NCI-H446 treated with DMSO at 0.1 percent for 48 hours (cell line): ENCODE data around the gene GH2.
"Not testable (repeated sequence)": the region's sequence is repeated elsewhere in the genome, so short reads cannot be mapped to it uniquely, and the experiment has no call there.

Source experiments
- DNase-seq: peaks from one replicate; lab custom pipeline; 2025; lab: John Stamatoyannopoulos, UW

GH2 gene

DNA sequence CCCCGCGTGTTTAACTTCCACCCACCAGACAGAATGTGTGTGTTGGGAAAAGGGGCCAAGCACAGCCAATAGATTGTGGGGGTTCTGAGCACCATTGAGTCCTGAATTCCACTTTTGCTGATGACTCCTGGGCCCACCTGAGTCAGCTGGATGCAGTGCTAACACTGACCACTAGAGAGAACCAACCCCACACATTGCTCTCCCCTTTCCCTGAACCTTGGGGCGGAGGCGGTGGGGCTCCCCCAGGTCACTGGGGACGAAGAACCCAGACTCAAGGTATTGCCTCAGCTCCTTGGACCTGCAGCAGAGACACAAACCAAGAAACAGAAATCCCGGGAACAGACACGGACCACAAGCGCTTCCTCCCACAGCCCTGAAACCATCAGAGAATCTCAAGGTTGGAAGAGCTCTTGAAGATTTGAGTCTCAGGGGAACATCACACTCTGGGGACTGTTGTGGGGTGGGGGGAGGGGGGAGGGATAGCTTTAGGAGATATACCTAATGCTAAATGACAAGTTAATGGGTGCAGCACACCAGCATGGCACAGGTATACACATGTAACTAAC, 7.6 kb downstream of the GH2 start:
- not testable (repeated sequence) for DNase-seq

DNA sequence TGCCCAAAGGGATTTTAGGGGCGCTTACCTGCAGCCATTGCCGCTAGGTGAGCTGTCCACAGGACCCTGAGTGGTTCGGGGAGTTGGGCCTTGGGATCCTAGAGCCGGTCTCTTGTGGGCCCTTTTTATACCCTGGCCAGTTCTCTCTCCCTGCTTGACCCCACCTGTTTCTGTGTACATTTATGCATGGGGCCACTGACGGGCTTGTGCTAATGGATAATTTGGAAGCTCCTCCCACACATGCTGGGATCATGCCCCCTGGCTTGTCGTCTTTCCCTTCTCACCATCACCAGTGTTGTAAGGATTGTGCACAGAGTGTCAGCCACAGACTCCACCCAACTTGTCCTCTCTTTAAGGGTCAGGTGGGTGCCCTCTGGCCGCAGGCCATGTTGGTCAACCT, 8.2 kb downstream of the GH2 start, which contains the start of gene CSH2:
Gene CSH2 (minus strand): TSS at position 101 of the 400 bp plus-strand sequence. CDS start 63 bp downstream, at position 38.
- DNase-seq, result not testable (repeated sequence)

DNA sequence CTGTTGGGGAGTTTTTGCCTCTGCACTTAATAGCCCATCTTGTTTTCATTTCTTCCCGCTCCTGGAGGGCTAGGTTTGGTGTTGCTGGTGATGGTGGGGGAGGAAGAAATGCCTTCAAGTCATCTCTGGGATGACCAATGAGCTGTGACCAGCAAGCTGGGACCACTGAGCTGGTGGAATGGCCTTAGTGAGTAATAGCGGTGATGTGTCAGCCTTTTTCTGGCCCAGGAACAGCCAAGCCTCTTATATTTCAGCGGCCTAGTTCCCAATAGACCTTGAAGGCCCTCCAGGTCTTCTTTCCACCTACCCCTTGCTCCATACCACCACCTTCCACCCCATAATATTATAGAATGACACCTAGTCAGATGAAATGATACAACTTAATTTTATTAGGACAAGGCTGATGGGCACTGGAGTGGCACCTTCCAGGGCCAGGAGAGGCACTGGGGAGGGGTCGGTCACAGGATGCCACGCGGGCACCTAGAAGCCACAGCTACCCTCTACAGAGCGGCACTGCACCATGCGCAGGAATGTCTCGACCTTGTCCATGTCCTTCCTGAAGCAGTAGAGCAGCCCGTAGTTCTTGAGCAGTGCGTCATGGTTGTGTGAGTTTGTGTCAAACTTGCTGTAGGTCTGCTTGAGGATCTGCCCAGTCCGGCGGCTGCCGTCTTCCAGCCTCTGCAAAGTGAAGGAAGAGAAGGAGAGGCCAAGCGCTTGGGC, 9.9 kb downstream of the GH2 start:
- not testable (repeated sequence) for DNase-seq

DNA sequence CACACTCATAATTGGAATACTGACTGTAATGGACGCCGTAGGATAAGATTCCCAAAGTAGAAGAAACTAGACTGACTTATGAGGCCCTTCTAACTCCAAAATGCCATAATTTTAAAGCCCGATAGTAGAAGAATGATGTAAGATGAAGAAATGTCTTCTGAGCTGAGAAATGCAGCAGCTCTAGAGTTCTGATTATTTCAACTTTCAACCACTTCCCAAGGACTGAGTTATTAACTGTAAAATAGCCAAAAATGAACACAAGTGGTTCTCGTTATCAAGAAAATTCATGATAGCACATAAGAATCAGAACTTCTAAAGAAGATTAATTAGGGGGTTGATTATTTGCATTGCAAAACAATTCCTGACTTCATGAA, 11.5 kb downstream of the GH2 start:
- DNase-seq, result not testable (repeated sequence)

GRCh38 chr17:63869491-63870291, 12.1 kb downstream of the GH2 start:
- DNase-seq, result not testable (repeated sequence)

DNA sequence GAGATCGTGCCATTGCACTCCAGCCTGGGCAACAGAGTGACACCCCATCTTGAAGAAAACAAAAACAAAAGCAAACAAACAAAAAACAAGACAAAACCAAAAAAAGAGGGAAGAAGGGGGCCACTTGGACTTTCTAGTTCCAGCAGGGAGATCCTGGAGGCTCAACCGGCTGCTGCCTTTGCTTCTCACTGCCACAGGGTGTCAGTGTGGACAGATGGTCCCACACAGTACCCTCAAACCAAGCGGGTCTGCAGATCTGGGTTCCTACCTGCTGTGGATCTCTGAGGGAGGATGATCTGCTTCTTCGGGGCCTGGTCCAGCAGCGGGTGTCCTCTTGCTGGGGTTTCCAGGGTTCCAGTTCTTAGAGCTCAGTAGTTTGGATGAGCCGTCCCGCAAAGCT, 15.1 kb downstream of the GH2 start:
- DNase-seq, result not testable (repeated sequence)

DNA sequence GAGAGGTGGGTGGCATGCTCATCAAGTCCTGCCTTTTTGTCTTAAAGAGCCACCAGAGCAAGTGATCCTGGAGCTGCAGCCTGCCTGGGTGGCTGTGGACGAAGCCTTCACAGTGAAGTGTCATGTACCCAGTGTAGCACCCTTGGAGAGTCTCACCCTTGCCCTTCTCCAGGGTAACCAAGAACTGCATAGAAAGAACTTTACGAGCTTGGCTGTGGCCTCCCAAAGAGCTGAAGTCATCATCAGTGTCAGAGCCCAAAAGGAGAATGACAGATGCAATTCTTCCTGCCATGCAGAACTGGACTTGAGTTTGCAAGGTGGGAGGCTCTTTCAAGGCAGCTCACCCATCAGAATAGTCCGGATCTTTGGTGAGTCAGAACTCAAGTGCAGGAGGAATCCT, 22.5 kb downstream of the GH2 start:
- DNase-seq, result no peak

DNA sequence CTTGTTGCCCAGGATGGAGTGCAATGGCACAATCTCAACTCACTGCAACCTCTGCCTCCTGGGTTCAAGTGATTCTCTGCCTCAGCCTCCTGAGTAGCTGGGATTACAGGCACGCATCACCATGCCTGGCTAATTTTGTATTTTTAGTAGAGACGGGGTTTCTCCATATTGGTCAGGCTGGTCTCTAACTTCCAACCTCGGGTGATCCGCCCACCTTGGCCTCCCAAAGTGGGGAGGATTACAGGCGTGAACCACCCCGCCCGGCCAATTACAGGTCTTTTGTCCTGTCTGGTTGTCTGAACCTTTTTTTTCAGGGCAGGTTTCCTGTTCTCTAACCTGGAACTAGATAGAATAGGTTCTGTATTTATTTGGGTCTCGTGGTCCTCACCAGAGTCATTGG, 25.3 kb downstream of the GH2 start:
- not testable (repeated sequence) for DNase-seq

- DNase-seq, result no peak
Measured at GRCh38 chr17:63855185-63855584, 26.6 kb downstream of the GH2 start.

DNA sequence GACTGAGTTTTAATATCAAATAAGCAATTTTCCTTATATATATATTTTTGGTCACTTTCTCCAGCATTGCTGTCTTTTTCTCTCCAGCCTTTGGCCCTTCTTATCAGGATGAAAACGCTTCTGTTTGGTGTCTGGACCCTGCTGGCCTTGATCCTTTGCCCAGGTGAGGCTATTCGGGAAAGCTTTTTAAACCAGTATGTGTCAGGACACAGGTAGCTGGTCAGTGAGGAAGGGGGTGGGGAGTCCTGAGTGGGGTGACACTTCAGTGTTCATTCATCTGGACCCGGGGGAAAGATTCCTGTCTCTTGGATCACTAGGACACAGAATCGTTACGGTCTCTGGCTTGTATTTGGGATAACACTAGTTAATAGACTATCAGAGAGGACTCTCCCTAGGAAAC, 27.0 kb downstream of the GH2 start:
- DNase-seq, result no peak

DNA sequence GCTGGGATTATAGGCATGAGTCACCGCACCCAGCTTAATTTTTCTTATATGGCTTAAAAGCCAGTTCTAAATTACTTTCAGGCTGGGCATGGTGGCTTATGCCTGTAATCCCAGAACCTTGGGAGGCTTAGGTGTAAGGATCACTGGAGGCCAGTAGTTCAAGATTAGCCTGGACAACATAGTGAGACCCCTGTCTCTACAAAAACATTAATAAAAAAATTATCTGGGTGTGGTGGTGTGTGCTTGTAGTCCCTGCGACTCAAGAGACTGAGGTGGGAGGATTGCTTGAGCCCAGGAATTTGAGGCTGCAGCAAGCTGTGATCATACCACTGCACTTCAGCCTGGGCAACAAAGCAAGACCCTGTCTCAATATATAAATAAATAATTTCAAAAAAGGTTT, 28.5 kb downstream of the GH2 start:
- DNase-seq, result no peak

DNA sequence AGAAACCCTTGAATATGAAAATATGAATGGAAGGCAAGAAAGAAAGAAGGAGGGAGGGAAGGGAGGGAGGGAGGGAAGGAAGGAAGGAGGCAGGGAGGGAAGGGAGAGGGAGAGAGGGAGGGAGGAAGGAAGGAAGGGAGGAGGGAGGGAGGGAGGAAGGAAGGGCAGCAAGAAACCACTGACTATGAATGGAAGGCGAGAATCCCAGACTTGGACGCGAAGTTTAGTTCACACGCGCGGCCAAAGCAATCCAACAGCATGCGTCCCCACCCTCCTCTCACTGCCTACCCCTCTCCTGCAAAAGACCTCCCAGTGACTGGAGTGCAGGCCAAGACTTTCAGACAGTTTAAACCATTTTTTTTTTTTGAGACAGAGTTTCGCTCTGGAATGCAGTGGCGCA, 31.3 kb downstream of the GH2 start:
- no peak for DNase-seq

GRCh38 chr17:63848834-63849689, 32.7 kb downstream of the GH2 start:
- DNase-seq, result no peak

DNA sequence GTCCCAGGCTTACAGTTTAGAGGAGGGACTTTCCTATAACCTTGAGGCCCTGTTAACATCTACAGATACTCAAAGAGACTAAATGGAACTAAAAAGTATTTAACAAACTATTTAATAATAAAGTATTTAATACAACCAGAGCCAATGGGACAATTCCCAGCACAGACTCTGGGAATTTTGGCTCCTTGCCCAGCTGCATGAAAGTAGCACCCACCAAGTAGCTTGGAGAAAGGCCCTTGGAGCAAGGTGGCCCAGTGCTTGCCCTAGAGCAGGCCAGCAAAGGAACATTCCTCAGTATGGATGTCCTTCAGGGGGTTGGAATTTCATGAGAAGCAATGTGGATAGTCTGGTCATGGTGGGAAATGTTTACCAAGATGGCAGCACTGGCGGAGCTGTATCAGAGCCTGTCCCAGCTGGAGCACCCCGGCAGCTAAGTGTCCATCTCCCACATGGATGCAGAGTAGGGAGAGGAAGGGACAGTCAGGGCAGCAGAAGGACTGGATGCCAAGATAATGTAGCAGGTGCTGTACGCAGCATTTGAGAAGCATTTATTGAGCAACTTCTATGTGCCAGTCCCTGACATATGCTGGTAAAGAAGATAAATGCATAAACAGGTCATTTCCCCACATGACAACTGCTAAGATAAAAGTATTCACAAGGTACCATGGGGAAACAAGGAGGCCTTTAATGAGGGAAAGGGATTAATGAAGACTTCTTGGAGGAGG, 34.1 kb downstream of the GH2 start:
- DNase-seq, result no peak

DNA sequence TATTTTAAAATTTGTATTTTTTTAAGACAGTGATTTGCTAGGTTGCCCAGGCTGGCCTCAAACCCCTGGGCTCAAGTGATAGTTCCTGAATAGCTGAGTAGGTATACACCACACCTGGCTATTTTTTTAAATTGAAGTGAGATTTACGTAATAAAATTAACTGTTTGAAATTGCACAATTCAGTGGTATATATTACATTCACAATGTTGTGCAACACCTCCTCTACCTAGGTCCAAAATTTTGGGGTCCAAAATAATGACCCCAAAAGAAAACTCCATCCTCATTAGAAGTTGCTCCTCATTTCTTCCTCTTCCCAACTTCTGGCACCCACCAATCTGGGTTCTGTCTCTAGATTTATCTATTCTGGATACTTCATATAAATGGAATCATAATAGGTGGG, 36.2 kb downstream of the GH2 start:
- DNase-seq, result no peak

DNA sequence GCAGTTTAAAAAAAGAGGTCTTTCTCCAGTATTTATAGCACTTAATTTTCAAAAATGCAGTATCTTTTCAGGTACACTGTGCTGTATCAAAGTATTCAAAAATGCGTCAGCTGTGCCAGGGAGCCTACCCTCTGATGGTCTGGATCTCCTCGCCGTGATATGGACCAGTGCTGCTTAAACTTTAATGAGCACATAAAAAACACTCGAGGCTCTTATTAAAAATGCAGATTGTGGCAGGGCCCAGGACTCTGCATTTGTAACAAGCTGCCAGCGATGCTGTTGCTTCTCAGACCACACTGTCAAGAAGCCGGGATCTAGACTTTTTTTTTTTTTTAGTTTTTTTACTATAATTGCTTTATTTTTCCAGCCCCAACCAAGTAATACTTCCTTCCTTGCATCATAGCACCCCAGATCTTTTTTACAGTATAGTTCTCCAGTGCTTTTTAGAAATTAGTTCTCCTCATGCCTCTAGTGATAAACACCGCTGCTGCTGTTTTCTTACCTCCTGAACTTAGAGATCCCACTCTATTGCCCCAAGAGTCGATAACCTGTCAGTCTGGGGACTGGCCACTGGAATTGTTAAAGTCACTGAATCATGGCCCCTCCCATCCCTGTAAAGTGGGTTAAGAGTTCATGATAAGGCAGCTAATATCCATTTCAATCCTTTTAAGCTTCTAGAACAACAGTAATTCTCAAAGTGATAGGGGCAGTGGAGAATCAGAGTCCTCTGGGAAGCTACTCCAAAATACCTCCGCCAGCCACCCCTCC, 37.6 kb downstream of the GH2 start:
- DNase-seq, result no peak

- DNase-seq, result not testable (repeated sequence)
Measured at GRCh38 chr17:63843387-63843888, 38.3 kb downstream of the GH2 start.

GRCh38 chr17:63842540-63843386, 39.0 kb downstream of the GH2 start, which contains the start of gene SMARCD2:
Gene SMARCD2, minus strand, starts transcription at chr17:63842685. Its CDS starts 11 bp downstream, at chr17:63842674.
- peak; percentile 96 for DNase-seq

DNA sequence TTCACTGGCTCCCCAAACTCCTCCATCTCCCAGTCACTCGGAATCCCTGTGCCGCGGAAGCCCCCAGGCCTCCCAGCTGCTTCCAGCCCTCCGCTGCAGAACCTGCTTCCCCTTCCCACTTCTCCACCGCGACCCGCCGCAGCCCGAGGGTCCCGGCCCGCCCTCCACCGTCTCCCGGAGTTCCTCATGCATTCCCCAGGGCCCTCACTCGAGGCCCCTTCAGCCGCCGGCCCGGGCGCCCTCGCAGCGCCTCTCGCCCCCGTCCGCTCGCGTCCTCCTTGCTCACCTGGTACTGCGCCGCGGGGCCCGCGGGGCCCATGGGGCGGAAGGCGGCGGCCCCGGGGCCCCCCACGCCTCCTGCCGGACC, 39.6 kb downstream of the GH2 start:
- DNase-seq, result no peak
